NCI-H2196 (cell line): ENCODE measurements around the gene MYL7.
A peak's percentile ranks its signal among the peaks of the same experiment; 100 is the strongest.
"Not testable (repeated sequence)": the region's sequence is repeated elsewhere in the genome, so short reads cannot be mapped to it uniquely, and the experiment has no call there.

ENCODE experiments used
- DNase-seq: peaks from one replicate; lab custom pipeline; 2025; ENCODE audit not compliant: unreplicated experiment; lab: John Stamatoyannopoulos, UW

MYL7 gene

DNA sequence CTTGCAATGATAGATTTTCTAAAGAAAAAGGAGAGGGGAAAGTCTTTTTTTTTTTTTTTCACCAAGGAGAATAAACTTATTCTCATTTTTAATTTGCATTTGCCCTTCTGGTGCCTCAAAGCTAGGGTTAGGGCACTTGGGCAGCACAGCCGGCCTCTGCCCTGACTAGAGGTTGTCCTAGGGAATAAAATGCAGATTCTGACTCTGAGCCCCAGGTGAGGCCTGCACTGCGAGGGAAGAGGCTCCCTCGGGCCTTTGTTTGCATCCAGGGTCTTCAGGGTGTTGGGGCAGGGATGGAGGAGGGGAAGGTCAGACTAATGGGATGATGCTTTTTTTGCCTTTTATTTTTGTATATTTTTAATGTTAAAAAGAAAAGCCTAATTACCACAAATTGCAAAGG lies 7.8 kb downstream of the MYL7 start:
- DNase-seq: no peak

DNA sequence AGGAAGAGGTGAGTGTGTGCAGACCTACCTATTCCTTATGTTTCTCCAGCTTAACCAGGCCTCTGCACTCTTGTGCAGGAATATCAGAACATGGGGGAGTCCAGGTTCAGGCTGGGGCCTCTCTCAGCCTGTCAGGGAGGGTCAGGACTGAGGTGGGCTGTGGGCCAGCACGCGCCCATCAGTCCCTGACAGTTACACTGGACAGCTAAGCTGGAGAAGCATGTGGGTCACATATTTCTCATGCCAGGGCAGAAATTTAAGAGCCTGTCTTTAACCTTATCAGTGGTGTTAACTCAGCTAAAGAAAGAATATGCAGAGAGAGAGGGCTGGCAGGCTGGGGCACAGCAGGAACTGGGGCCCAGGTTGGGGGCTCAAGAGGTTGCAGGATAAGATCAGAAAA lies 9.1 kb downstream of the MYL7 start:
- no peak for DNase-seq

DNA sequence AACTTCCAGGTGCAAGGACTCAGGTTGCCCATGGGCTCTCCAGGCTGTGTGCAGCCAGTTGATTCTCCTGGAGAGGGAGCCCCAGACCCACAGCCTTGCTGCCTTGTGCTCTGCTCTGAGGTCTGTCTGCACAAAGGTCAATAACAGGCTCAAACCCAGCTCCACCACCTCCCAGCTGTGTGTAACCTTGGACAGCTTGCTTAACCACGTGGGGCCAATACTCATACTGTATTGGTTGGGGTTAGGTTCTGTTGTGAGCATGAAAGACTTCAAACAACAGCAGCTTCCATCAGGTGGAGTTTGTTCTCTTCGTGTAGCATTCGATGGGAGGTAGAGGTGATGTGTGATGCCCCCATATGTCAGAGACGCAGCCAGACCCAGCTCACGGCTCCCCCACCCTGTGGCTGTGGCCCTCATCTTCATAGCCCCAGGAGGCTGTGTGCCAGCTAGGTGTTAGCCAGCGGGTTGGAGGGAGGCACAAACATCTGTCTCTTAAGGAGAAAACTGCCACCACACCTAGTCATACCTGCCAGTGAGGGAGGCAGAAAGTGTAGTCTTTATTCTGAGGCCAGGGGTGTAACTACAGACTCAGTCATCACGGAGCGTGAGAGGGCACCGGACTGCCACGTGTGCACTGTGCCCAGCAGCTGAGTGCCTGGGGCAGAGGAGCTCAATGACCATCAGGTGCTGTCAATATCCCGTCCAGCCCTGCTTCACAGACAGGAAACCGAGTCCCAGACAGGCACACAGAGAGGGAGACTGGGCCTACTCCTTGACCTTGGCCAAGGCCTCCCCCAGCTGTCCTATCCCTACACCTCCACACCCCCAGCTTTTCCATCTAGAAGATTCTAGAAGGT lies 9.7 kb downstream of the MYL7 start:
- DNase-seq: peak; percentile 61

DNA sequence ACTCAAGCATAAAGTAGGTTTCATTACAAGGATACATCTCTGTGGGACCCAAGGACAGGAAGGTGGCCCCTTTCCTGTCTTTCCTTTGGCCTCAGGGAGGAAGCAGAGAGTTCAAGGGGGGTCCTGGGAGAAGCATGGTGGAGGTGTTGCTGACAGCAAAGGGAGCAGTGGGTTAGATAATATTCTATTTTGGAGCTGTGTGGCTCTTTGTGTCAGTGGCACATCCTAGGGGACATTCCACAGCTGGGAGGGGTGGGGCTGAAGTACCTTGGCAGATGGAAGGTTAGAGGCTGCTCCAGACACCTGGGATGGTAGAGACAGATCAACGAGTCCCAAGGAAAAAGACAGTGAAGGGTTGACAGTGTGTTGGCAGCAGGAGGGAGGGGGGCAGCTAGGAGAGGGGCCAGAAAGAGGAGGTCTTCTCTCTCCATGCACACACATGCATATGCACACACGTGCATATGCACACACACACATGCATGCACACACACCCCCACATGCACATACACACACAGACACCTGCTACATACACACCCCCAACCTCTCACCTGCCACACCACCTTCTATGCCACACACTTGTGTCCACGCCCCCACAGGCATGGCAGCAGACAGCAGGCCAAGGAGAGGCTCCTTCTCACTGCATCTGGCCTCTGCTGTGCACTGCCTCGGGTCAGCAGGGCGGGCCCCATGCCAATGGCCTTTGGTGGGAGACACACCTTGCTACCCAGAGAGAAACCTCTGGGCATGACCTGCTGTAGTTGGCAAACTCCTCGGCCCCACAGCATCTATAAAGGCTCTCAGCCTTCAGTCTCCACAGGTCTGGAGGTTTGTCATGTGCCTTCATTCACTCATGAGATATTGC lies 12.2 kb downstream of the MYL7 start:
- no peak for DNase-seq

DNA sequence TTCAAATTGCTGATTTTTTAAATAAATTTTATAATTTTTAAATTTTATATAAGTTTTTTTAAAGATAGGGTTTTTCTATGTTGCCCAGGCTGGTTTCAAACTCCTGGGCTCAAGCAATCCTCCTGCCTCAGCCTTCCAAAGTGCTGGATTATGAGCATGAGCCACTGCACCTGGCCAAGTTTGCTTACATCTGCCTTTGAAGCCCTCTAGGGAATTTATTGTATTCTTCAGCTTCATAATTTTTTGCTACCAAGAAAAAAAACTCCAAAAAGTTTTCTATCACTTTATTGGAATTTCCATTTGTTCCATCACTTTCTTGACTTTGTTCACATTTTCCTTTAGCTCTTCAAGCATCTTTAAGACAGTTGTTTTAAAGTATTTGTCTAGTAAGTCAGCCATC lies 14.0 kb downstream of the MYL7 start:
- DNase-seq: no peak

DNA sequence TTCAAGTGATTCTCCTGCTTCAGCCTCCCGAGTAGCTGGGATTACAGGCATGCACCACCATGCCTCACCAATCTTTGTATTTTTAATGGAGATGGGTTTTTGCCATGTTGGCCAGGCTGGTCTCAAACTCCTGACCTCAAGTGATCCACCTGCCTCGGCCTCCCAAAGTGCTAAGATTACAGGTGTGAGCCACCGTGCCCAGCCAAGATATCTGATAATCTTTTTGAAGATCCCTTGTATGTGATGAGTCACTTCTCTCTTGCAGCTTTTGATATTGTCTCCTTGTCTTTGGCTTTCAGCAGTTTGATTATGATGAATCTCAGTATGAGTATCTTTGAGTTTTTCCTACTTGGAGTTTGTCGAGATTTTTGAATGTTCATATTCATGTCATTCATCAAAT lies 14.6 kb downstream of the MYL7 start:
- DNase-seq: not testable (repeated sequence)

DNA sequence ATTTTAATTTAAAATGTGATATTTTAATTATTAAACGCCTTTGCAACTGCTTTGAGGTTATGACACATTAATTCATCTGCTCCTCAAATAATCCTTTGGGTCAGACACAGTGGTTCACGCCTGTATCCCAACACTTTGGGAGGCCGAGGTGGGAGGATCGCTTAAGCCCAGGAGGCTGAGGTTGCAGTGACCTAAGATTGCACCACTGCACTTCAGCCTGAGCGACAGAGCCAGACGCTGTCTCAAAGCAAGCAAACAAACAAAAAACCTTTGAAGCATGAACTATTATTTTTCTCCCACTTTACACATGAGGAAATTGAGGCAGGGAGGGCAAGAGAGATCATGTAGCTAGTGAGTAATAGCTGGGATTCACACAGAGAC lies 16.3 kb downstream of the MYL7 start:
- no peak for DNase-seq

DNA sequence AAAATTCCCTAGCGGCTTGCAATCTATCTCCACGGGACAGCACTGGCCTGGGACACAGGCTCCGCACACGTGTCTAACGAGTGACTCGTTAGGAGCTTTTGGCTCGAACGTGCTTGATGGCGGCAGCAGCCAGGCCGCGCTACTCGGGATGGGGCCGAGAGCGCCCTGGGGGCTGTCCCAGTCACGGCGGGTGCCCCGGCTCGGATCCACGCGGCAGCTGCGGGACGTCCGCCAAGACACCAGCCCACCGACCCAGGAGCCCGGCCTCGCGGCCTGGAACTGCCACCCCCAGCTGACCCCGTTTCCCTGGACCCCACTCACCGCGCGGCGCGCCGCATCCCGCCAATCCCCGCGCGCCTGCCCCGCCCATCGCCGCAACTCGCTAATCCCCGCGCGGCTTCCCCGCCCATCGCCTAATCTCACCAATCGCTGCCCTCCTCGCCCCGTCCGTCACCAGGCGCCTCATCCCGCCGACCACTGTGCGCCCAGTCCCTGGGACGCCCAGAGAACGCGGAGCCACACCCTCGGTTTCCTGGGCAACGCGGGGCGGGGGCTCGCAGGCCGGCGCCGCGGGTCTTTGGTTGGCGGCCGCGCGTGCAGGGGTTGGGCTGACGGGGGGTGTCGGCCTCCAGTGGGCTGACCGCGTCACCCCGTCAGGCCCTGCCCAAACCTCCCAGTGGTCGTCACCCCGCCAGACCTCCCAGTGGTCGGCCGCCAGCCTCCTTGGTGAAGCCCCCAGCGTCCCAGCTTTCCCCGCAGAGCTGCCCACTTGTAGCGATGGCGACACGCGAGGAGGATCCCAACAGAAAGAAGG lies 17.7 kb downstream of the MYL7 start, which contains the start of gene POLD2:
Gene POLD2 (minus strand): TSS at position 359 of the 814 bp plus-strand sequence. CDS start 1,495 bp downstream, outside the sequence.
- DNase-seq: peak; percentile 98

DNA sequence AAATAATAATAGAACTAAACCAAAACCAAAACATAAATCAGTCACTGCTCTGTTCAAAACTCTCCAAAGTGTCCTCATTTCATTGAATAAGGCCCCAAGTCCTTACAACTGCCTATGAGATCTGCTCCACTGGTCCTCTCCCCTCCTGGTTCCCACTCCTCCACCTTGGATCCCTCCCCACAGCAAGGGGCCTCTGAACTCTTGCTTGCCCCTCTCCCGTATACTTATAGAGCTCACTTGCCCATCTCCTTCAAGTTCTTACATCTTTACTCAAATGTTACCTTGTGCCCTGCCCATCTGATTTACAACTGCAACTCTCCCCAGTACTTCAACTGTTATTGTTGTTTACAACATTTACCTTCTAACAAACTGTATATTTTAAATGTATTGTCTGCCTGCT lies 18.6 kb downstream of the MYL7 start:
- no peak for DNase-seq

DNA sequence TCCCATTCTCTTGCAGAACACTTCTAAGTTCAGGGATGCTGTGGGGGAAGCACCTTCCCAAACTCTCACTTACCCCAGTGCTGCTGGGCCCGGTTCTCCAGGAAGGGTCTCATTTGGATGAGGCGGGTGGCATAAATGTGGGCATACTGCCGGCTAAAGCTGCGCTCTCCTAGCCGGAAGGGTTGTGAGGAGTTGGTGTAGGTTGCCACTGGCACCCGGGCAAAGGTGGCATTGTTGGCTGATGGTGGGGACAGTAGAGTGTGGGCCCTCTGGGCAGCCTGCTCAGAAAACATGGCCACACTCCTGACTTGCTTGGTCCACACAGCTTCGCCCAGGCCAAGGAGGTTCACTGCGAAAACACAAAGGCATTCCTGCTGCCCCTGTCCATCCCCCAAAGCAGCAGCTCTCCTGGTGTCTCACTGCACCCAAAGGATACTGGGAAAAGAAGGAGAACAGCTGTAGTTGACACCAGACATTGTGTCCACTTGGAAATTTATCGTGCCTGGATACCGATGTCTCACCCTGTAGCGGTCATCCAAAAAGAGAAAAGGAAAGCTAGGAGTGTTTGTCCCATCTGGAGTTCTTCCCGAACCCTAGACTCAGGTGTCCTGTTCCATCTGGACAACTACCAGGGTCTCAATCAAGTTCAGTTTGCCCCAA lies 19.2 kb downstream of the MYL7 start:
- DNase-seq: no peak

DNA sequence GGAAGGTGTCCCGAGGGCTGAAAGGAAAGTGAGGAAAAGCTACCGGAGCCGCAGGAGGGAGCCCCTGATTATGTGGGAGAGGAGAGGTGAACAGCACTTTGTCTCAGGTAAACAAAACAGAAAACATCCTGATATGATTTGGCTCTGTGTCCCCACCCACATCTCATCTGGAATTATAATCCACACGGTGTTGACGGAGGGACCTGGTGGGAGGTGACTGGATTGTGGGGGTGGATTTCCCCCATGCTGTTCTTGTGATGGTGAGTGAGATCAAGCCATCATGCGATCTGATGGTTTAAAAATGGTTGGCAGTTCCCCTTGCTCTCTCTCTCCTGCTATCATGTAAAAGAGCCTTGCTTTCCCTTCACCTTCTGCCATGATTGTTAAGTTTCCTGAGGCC lies 20.7 kb downstream of the MYL7 start:
- DNase-seq: no peak

DNA sequence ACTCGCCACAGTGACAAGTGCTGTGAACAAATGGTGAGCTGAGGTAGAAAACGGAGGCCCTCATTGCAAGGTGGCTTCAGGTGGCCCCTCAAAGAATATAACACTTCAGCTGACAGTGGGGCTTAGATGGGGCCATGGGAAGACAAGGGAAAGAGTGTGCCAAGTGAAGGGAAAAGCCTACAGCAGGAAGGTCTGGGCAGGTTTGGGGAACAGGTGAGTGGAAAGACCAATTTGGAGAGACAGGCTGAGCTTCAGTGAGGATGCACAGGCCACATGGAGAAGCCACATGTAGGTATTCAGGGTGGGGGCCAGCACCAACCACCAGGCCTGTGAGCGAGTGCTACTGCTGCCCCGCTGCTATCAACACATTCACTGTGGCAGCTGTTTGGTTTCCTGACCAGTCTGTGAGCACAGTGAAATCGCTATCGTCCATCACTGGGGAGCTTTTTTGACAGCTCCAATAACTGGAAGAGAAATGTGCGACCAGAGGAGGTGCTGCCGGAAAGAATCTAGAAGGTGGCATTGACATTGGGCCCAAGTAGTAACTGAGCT lies 21.2 kb downstream of the MYL7 start:
- no peak for DNase-seq

DNA sequence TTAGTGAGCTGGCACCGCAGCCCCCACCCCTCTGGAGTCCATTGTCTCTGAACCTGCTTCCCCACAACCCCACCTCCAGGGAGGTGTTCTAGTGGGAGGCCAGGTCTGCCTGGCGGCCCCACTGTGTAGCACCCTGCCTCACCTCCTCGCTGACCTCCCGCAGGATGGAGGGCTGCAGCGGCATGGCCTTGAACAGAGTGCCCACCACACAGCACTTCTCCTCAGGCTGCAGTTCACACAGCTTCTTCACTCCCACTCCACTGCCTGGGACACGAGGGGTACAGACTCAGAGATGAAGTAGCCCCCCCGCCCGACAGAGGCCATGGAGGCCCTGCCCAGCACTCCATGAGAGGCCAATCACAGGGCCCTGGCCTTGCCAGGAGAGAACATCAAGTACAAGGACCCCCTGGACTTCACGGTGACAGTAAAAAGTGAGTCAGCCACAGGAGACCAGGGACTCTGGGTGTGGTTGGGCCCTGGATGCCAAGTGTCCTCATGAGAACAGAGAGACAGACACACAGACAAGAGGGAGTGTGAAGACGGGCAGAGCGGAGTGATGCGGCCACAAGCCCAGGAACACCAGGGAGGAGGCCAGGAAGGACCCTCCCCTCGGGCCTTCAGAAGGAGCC lies 23.2 kb downstream of the MYL7 start:
- DNase-seq: no peak

DNA sequence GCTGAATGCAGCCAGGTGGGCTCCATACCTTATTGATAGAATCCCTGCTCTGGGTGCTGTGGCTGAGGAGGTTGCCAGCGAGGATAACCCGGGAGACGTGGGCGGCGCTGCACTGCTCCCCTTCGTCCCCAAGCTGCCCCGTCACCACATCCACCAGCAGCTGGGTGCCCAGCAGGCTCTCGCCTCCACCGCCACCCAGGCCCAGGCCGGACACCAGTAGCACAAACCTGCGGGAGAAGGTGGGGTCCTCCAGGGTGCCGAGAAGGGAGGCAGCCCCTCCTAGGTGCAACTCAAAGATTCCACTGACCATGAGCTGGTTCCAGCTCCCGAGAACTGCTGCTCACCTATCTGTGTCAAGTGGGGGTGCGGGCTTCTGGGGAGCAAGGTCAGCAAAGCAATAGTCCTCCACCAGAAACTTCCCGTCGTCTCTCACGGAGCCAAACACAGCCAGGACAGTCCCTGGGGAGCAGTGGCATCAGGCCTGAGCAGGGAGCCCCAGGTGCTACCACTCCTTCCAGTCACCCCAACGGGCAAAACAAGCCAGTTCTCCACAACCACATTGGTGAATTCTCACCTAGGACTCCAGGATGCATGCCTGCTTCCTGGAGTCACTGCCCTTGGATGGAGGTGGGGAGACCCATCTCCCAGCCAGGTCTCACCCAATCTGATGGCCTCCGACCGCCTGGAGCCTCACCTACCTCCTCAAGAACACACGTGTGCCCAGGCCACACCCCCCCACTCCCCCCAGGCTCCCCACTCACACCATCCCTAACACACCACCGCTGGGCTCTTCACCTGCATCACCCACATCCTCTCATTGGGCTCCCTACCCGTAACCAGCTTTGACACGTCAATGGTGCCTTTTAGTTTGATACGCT lies 24.1 kb downstream of the MYL7 start:
- DNase-seq: no peak

DNA sequence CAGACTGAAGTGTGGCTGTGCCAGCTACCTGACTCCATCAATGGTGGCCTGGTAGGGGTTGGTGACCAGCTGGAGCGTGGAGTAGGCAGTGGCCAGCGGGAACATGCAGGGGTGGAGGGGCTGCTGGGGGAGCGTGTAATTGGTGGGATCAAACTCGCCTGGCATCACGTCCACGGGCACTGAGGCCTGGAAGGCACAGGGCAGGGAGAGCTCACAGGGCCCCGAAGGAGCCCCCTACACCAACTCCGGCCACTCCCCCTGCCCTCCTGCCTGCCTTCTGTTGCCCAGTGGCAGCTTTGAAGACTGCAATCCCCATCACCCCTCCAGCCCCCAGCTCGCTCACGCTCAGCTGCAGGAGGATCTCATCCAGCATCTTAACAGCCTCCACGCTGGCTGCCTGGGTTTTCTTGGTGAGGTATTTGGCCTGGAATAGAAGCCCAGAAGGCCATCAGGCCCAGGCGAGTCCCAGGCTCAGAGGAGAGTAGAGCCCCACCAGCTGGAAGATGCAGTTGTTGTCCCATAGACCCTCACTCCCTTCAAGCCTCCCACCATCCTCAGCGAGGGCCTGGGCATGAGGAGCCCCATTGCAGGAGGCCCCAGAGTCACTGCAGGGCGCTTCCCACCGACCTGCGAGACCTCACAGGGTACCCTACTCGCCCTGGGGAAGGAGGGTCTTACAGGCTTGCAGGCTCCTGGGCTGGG lies 24.9 kb downstream of the MYL7 start:
- no peak for DNase-seq

DNA sequence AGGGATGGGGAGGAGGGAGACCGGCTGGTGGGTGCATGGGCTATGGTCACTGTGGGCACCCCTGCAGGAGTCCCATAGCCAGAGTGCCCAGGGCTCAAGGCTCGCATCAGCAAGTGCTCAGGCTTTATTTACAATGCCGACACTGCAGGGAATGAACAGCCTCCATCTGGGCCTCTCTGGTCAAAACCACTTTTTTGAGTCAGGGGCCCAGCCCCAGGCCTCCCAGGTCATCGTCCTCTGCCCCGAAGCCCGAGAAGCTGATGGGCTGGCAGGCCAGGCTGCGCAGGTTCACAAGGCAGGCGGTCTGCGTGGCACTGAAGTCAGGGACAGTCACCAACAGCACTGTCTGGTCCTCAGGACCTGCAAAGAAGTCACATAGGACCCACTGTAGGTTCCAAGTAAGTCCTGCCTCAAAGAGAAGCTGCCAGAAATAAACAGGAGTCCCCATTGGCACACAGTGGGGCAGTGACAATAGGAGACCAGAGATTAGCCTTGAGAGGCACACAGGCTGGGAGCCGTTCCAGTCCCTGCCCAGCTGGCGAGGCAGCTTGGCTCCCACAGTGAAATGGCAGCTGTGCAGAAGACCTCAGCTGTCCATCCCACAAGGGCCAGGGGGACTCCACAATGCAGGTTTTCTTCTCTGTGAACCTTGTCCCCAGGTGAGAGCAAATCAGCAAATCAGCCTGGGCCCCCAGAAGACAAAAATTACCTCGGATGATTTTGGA lies 26.4 kb downstream of the MYL7 start:
- DNase-seq: no peak

DNA sequence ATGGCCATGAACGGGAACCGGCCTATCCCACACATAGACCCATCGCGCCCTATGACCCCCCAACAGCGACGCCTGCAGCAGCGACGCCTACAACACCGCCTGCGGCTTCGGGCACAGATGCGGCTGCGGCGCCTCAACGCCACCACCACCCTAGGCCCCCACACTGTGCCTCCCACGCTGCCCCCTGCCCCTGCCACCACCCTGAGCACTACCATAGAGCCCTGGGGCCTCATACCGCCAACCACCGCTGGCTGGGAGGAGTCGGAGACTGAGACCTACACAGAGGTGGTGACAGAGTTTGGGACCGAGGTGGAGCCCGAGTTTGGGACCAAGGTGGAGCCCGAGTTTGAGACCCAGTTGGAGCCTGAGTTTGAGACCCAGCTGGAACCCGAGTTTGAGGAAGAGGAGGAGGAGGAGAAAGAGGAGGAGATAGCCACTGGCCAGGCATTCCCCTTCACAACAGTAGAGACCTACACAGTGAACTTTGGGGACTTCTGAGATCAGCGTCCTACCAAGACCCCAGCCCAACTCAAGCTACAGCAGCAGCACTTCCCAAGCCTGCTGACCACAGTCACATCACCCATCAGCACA lies 27.3 kb downstream of the MYL7 start:
- no peak for DNase-seq
